Measurements from ENCODE around the gene SACM1L. TPM values are rescaled to one million over a fixed set of nuclear protein-coding genes. Genes with fewer than 3 reads are reported as not detected.

SACM1L gene
- total RNA-seq = 27.3 and 31.5 TPM in 2 replicates

DNA sequence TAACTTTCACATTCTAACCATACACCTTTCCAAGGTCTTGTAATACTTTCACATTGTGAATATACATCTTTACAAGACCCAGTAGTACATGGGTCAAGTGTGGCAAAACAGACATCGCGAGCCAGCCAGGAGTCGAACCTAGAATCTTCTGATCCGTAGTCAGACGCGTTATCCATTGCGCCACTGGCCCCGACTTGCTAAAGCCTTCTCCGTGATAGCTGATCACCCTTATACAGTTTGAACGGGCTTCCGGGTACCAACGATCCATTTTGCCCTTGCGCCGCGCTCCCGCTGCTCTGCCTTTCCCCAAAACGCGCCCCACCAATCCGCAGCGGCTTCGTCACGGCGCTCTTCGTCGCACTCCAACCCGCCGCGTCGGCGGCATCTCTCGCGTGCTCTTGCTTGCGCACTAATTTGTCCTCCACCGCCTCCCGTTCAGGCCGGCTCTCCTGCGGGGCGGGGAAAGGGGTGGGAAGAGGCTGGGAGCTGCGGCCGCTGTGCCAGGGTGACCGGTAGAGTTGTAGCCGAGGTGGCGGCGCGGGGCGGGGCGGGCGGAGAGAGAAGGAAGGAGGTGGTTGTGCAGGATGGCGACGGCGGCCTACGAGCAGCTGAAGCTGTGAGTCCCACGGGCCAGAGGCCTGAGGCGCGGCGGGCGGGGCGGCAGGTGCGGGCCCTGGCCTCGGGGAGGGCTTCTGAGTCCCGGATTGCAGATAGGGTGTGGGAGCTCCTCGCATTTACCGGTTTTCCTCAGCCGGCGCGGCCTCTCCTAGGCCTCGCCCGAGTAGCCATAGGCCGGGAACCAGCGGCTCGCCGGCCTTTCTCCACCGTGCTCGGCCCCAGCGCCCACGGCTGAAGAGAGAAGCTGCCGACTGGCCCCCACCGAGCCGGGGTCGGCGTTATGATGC lies at the start of gene SACM1L:
Gene SACM1L, plus strand, starts transcription at position 515 of the 905 bp plus-strand sequence. Its CDS starts 70 bp downstream, at position 585.
- peak; percentile 97 to 98 for DNase-seq (ENCODE audit: low read depth in 2 of 2)

DNA sequence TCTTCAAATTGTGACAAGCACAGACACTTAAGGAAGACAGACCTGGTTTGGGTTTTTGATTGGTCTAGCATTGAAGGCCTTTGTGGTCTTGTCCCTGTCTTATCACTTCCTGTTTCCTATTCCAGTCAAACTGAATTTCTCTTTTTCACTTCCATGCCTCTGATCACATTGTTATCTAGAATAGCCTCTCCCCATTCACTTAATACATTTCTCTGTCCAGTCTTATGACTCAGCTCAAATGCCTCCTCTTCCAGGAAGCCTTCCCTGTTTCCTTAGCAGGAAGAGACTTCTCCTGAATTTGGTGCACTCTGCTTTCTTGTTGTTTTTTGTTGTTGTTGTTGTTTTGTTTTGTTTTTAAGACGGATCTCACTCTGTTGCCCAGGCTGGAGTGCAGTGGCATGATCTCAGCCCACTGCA lies 49.1 kb upstream of the SACM1L start:
- peak in 1 of 2 donors; percentile 29 for DNase-seq (ENCODE audit: low read depth in 2 of 2)

DNA sequence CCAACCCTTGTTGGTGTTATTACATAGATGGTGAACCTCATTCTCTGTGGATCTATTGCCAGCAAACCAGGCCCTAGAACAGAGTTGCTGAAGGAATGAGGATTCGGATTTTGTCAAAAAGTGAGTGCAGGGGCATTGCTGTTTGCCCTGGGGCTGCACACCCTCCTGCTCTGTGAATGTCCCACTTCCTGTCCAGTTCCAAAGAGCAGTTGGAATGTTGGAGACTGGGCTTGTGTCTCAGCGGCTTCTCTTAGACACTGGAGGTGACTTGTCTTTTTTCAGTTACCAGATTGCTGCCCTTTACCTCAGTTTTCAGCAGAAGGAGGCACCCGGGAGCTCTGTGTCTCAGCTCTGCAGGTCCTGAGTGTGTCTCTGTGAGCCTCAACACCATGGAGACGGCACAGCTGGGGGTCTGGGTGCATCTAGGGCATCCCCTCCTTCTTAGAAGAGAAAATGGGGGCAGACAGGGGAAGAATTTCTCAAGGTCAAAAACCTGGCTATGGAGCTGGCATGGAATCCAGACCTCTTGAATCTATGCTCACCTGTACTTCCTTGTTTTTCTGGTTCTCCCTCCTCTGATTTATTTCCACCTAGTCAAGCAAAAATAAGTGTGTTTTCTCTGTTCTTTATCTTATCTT lies 48.4 kb upstream of the SACM1L start:
- DNase-seq (ENCODE audit: low read depth in 2 of 2) = no peak

DNA sequence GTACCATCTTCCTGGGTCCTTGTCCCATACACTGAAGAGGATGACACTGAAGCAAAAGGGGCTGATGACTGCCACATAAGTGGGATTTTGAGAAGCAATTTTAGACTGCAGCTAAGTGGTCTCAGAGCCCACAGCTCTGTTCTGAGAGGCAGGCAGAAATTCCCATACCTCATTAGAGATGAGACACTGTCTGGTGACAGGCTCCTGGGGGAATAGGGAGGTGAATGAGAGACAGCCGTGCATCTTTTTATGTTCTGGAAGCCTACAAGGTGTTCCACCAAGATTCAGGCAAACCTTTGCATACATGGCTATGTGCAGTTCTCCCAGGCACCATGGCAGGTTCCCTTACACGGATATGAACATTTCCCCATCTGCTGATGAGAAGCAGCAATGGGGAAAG lies 47.4 kb upstream of the SACM1L start:
- no peak for DNase-seq (ENCODE audit: low read depth in 2 of 2)

- DNase-seq (ENCODE audit: low read depth in 2 of 2) = peak in 1 of 2 donors; percentile 26
These were observed 46.5 kb upstream of the SACM1L start for GRCh38 chr3:45642731-45643152.

DNA sequence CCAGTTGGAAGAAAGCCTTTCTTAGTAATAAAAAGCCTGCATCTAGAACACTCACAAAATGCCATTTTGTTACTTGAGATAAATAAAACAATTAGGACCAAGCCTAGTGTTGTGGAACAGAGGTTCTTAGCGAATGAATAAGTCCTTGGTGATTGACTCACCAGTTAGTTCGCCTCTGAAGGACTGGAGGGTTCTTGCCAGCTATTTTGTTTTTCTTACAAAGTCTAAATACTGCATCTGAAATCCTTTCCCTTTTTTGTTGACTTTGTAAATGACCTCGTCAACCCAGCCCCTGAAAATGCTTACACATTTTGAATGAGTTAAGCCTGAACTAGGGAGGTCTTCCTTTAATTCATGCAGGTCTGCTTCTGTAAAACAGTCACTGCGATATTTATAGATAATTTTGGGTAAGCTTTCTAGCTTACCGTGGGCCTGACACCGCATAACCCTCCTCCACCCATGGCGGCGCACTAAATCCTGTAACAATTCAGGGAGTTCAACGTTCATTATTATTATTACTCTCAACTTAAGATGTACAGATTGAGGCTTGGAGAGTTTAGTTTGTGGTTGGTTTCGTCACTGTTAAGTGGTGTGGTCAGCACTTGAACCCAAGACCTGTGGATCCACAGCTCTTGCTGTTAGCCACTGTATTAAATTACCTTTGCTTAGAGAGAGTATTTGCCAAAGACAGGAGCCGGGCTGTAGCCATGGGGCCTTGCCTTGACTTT lies 45.0 kb upstream of the SACM1L start:
- DNase-seq (ENCODE audit: low read depth in 2 of 2) = peak in 1 of 2 donors; percentile 92

DNA sequence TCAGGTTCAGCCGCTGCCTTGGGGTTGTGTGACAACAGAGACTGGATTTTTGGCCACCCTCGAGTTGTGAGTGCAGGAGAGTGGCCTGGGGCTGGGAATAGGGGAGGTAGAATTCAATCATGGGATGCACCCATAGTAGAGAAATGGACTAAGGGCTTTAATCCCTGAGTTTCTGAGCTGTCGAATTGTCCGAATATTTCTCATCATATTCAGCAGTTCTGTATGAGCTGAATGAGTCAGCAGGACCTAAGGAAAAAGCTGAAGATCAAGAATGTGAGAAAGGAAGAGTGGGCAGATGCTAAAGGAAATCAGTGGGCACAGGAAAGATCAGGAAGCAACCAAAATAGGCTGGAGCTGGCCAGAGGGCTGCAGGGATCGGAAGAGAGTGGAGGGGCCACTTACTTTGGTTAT lies 44.4 kb upstream of the SACM1L start:
- peak in 1 of 2 donors; percentile 80 for DNase-seq (ENCODE audit: low read depth in 2 of 2)

- DNase-seq (ENCODE audit: low read depth in 2 of 2) = peak in 1 of 2 donors; percentile 26
These were observed 43.1 kb upstream of the SACM1L start for GRCh38 chr3:45646051-45646585.

DNA sequence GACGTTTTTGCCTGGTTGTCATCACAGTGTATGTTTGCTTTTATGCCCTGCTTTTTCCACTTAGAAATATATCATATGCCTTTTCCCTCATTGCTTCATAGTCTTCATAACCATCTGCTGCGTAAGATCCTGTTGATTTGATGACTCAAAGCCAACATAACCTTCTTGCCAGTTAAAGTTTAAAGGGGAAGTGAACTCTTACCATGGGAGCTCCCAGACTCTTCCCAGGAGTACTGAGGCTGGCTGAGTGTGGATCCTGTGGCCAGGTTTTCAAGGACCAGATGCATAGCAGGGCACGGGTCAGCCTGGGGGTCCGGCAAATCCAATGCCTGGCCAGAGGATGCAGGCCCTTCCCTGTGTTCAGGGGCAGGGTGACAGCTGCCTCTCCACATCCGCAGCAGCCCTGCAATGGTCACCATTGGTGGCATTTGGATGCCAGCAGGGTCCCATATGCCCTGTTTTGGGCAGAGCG lies 42.0 kb upstream of the SACM1L start:
- DNase-seq (ENCODE audit: low read depth in 2 of 2) = peak; percentile 93 to 94

- no peak for DNase-seq (ENCODE audit: low read depth in 2 of 2)
These were observed 36.0 kb upstream of the SACM1L start for GRCh38 chr3:45653205-45653604.

GRCh38 chr3:45654397-45654944 lies 34.7 kb upstream of the SACM1L start:
- no peak for DNase-seq (ENCODE audit: low read depth in 2 of 2)

DNA sequence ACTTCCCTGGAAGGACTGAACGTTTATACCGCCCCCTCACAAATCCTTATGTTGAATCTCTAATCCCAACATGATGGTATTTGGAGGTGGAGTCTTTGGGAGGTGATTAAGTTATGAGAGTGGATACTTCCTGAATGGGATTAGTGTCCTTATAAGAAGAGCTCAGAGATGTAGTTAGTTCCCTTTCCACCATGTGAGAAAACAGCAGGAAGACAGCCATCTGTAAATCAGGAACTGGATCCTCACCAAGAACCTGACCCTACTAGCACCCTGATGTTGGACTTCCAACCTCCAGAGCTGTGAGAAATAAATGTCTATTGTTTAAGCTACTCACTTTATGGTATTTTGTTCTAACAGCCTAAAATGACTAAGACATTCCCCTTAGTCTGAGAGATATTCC lies 33.3 kb upstream of the SACM1L start:
- peak in 1 of 2 donors; percentile 56 for DNase-seq (ENCODE audit: low read depth in 2 of 2)

DNA sequence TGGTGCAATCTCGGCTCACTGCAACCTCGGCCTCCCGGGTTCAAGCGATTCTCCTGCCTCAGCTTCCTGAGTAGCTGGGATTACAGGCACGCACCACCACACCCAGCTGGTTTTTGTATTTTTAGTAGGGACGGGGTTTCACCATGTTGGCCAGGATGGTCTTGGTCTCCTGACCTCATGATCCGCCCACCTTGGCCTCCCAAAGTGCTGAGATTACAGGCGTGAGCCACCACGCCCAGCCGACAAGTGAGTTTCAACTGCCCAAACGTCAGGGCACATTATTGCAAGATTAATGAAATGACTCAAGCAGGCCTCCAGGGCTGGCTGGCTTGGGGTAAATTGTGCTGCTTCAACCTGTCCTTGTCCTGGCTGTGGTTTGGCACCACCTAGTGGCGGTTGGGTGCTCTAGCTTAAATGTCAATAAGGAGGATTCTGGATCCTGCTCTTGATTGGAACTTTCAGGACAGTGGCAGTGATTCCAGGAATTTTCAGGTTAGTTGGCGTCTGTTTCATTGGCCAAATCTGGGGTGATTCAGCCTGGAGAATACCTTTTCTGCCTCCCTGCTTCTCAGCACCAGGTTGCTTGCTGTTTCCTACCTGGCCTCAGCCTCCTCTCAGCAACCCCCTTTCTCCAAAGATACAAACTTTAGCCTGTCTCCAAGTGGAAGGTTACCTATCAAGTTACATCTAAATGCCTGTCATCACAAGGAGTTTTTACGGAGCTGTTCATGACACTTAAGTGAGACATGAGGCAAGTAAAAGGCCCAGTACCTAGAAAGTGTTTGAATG lies 32.4 kb upstream of the SACM1L start:
- peak; percentile 91 to 96 for DNase-seq (ENCODE audit: low read depth in 2 of 2)

GRCh38 chr3:45657853-45658252 lies 31.3 kb upstream of the SACM1L start:
- no peak for DNase-seq (ENCODE audit: low read depth in 2 of 2)

DNA sequence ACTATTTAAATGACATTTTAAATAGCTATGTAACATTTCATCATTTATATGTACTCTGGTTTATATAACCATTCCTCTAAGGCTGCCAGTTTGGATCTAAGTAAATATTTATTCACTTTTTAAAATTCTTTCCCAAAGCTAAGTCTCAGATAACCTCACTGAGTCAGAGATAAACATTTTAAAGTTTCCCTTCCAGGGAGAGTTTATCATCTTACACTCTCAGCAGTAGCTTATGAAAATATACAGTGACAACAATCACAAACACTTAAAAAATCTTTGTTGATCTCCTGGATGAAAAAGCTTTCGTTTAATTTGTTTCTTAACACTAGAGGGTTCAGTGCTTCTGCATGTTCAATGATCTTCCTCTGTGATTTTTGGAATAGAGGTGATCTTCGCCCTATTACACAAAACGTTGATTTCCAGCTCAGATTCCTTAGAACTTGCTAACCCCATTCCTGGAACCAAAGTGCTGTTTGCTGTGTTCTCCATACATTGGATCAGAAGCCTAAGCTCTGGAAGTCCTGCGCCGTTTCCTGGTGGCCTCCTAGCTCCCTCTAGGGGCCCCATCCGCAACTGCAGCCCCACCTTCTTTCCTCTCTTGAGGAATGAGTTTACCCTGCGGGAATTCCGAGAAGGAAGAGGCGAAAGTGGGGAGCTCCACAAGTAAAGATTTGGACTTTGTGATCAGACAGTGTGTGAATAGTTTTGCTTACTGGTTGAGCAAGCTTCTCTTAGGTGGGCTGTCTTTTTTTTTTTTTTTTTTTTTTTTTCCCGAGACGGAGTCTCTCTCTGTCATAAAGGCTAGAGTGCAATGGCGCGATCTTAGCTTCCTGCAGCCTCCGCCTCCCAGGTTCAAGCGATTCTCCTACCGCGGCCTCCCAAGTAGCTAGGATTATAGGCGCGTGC lies 29.3 kb upstream of the SACM1L start:
- DNase-seq (ENCODE audit: low read depth in 2 of 2) = peak in 1 of 2 donors; percentile 74

- no peak for DNase-seq (ENCODE audit: low read depth in 2 of 2)
These were observed 28.7 kb upstream of the SACM1L start for GRCh38 chr3:45660567-45660901.

DNA sequence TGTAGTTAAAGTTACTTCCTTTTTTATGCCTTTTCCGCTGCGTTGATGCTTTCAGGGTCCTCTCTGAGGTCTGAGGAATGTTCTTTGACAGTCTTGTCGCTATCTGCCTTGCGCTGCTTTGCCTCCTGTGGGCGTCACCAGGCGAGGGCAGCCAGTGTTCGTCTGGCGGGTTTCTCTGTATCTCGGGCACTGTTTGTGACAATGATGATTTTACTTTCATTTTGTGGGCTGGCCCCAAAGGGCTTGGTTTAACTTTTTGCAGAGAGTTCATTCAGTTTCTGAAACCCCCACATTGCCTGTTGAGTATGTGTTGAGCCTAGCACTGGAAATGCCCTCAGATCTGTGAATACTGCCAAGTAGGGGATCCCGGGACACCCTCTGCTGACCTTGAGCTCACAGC lies 24.6 kb upstream of the SACM1L start:
- DNase-seq (ENCODE audit: low read depth in 2 of 2) = peak in 1 of 2 donors; percentile 28

GRCh38 chr3:45665101-45665572 lies 24.1 kb upstream of the SACM1L start:
- DNase-seq (ENCODE audit: low read depth in 2 of 2) = peak; percentile 69 to 85

- peak in 1 of 2 donors; percentile 50 for DNase-seq (ENCODE audit: low read depth in 2 of 2)
These were observed 22.3 kb upstream of the SACM1L start for GRCh38 chr3:45666757-45667431.
